Muscle layer of colon (tissue), 2 donors: Measurements from ENCODE around the gene STXBP5L.
"Not testable (repeated sequence)": the region's sequence is repeated elsewhere in the genome, so short reads cannot be mapped to it uniquely, and the experiment has no call there.

ENCODE experiments used
- H3K27ac ChIP-seq: one replicate; pipeline ENCODE4 v1.7.0; 2013; ENCODE audit warnings: low read depth, mild to moderate bottlenecking, low read length, moderate library complexity
- H3K27me3 ChIP-seq, 2 donors: one replicate each; pipeline ENCODE4 v1.7.0; 2013; ENCODE audit warnings: low read length in 2 of 2, mild to moderate bottlenecking in 2 of 2; ENCODE audit not compliant: insufficient read depth in 2 of 2, control insufficient read depth in 1 of 2
- H3K36me3 ChIP-seq: one replicate; pipeline ENCODE4 v1.7.0; 2013; ENCODE audit warnings: mild to moderate bottlenecking, low read length; ENCODE audit not compliant: insufficient read depth
- H3K4me1 ChIP-seq: one replicate; pipeline ENCODE4 v1.7.0; 2013; ENCODE audit warnings: mild to moderate bottlenecking, low read length; ENCODE audit not compliant: insufficient read depth
- H3K4me3 ChIP-seq, 2 donors: one replicate each; pipeline ENCODE4 v1.7.0; 2013; ENCODE audit warnings: low read length in 2 of 2, low read depth in 1 of 2, mild to moderate bottlenecking in 1 of 2, moderate library complexity in 1 of 2
- H3K9ac ChIP-seq: one replicate; pipeline ENCODE4 v1.7.0; 2013; ENCODE audit warnings: low read length
- H3K9me3 ChIP-seq: one replicate; pipeline ENCODE4 v1.7.0; 2013; ENCODE audit warnings: mild to moderate bottlenecking, low read length
- donor health status: abdominal sarcoma.
- donor health status: Adenocarcinoma of cecum.

STXBP5L gene

GRCh38 chr3:121362035-121362734, 454.2 kb downstream of the STXBP5L start:
- Histone ChIP-seq H3K4me3 (no peak overlapping the region), H3K27me3 (no peaks in the 10 kb centered on the region), H3K4me1 (no peaks in the 10 kb centered on the region), H3K9ac (no peak overlapping the region), H3K27ac (no peak overlapping the region), H3K36me3 (no peaks in the 10 kb centered on the region), H3K9me3 (no peaks in the 10 kb centered on the region)

- H3K9ac ChIP-seq, H3K9me3 ChIP-seq, H3K4me1 ChIP-seq: not testable (repeated sequence)
Observed at GRCh38 chr3:121388308-121388707, 480.3 kb downstream of the STXBP5L start.

GRCh38 chr3:121395967-121396366, 488.0 kb downstream of the STXBP5L start:
- H3K4me3 ChIP-seq, H3K9me3 ChIP-seq, H3K4me1 ChIP-seq, H3K27me3 ChIP-seq, H3K27ac ChIP-seq, H3K36me3 ChIP-seq, H3K9ac ChIP-seq: not testable (repeated sequence)

More at GRCh38 chr3:121388308-121388707, 480.3 kb downstream of the STXBP5L start:
- H3K27me3 ChIP-seq, H3K4me3 ChIP-seq, H3K27ac ChIP-seq, H3K36me3 ChIP-seq: not testable (repeated sequence)

- H3K4me3 ChIP-seq, H3K9ac ChIP-seq, H3K27ac ChIP-seq, H3K27me3 ChIP-seq, H3K4me1 ChIP-seq, H3K36me3 ChIP-seq, H3K9me3 ChIP-seq: not testable (repeated sequence)
Observed at GRCh38 chr3:121398051-121398450, 490.0 kb downstream of the STXBP5L start.

- Histone ChIP-seq H3K9me3 (no peaks in the 10 kb centered on the region), H3K4me3 (no peak overlapping the region), H3K4me1 (no peaks in the 10 kb centered on the region), H3K27ac (no peak overlapping the region), H3K9ac (no peak overlapping the region), H3K36me3 (no peaks in the 10 kb centered on the region), H3K27me3 (no peaks in the 10 kb centered on the region)
Observed at GRCh38 chr3:121399820-121400219, 491.8 kb downstream of the STXBP5L start.

GRCh38 chr3:121405631-121406030, 497.6 kb downstream of the STXBP5L start:
- H3K9ac ChIP-seq: no peak overlapping the region
- H3K36me3 ChIP-seq: no peaks in the 10 kb centered on the region
- H3K4me1 ChIP-seq: no peaks in the 10 kb centered on the region
- H3K9me3 ChIP-seq: no peaks in the 10 kb centered on the region
- no peak overlapping the region for H3K4me3 ChIP-seq
- H3K27ac ChIP-seq: no peak overlapping the region
- H3K27me3 ChIP-seq: no peaks in the 10 kb centered on the region

GRCh38 chr3:121411523-121411922, 503.5 kb downstream of the STXBP5L start:
- no peaks in the 10 kb centered on the region for H3K4me1 ChIP-seq
- H3K9ac ChIP-seq: no peak overlapping the region
- H3K27ac ChIP-seq: no peak overlapping the region
- H3K9me3 ChIP-seq: no peaks in the 10 kb centered on the region
- no peak overlapping the region for H3K4me3 ChIP-seq
- no peaks in the 10 kb centered on the region for H3K36me3 ChIP-seq
- H3K27me3 ChIP-seq: no peaks in the 10 kb centered on the region

GRCh38 chr3:121414924-121415323, 506.9 kb downstream of the STXBP5L start:
- no peaks in the 10 kb centered on the region for H3K9me3 ChIP-seq
- no peak overlapping the region for H3K9ac ChIP-seq
- H3K27ac ChIP-seq: no peak overlapping the region
- no peaks in the 10 kb centered on the region for H3K36me3 ChIP-seq
- no peak overlapping the region for H3K4me3 ChIP-seq
- H3K27me3 ChIP-seq: no peaks in the 10 kb centered on the region
- no peaks in the 10 kb centered on the region for H3K4me1 ChIP-seq

- no peaks in the 10 kb centered on the region for H3K36me3 ChIP-seq
- H3K9me3 ChIP-seq: no peaks in the 10 kb centered on the region
- H3K27ac ChIP-seq: no peak overlapping the region
- no peaks in the 10 kb centered on the region for H3K4me1 ChIP-seq
- no peaks in the 10 kb centered on the region for H3K27me3 ChIP-seq
- no peak overlapping the region for H3K9ac ChIP-seq
- H3K4me3 ChIP-seq: no peak overlapping the region
Observed at GRCh38 chr3:121418182-121418581, 510.2 kb downstream of the STXBP5L start.

GRCh38 chr3:121424549-121424948, 516.5 kb downstream of the STXBP5L start:
- H3K4me3 ChIP-seq: no peak overlapping the region
- no peaks in the 10 kb centered on the region for H3K9me3 ChIP-seq
- H3K4me1 ChIP-seq: no peaks in the 10 kb centered on the region
- H3K36me3 ChIP-seq: no peaks in the 10 kb centered on the region
- no peak overlapping the region for H3K9ac ChIP-seq
- H3K27me3 ChIP-seq: no peaks in the 10 kb centered on the region
- H3K27ac ChIP-seq: no peak overlapping the region

GRCh38 chr3:121430664-121431215, 522.7 kb downstream of the STXBP5L start:
- Histone ChIP-seq H3K36me3 (no peaks in the 10 kb centered on the region), H3K9ac (no peak overlapping the region), H3K4me1 (no peaks in the 10 kb centered on the region), H3K27me3 (no peaks in the 10 kb centered on the region), H3K4me3 (no peak overlapping the region), H3K9me3 (no peaks in the 10 kb centered on the region), H3K27ac (no peak overlapping the region)
